HG03521 (cell line): ENCODE measurements around the gene MCTP1.

Source experiments
- ATAC-seq: cut with Tn5 transposase; IDR thresholded peaks from one replicate; pipeline ENCODE4 v1.9.1; 2021; ENCODE audit warnings: mild to moderate bottlenecking, moderate library complexity; ENCODE audit not compliant: unreplicated experiment

Gene MCTP1

GRCh38 chr5:94742852-94743251 lies 542.0 kb downstream of the MCTP1 start:
- ATAC-seq, result no peak

GRCh38 chr5:94740286-94740685 lies 544.6 kb downstream of the MCTP1 start:
- no peak for ATAC-seq

- ATAC-seq, result no peak
Measured at GRCh38 chr5:94736498-94736897, 548.4 kb downstream of the MCTP1 start.

- no peak for ATAC-seq
Measured at GRCh38 chr5:94731471-94731870, 553.4 kb downstream of the MCTP1 start.

DNA sequence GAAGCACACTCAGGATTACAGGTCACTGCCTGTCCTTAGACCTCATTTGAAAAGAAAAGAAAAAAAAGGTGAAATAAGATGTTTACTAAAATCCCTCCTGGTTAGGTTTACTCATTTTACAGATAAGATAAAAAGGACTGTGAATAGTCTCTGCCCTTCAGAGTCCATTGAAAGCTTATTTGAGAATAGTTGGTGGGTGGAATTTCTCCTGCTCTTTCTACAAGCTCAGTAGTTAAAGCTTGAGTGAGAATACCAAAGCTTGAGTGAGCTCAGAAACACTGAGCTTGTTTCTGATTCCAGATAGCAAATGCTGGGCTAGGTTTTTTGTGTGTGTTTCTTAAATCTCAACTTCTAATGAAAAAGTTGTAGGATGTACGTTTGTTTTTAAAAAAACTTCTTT lies 559.8 kb downstream of the MCTP1 start:
- no peak for ATAC-seq

- no peak for ATAC-seq
Measured at GRCh38 chr5:94715768-94716167, 569.1 kb downstream of the MCTP1 start.

DNA sequence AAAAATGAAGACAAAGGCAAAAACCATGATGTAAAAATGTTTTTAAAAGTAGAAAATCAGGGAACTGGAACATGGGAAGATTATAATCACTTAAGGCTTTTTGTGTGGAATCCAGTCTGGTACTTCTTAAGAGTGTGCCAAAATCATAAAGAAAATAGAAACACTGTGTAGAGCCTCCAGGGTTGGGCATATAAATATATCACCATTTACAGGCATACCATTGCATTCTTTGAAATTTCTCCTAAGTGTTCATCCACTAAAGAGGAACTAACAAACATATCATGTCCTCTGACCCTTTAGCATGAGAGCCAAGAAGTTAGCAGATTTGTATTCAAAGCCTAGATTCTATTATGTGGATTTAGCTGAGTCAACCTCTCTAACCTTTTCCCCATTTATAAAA lies 573.1 kb downstream of the MCTP1 start:
- ATAC-seq, result no peak

GRCh38 chr5:94709277-94709676 lies 575.6 kb downstream of the MCTP1 start:
- no peak for ATAC-seq

GRCh38 chr5:94707359-94707758 lies 577.5 kb downstream of the MCTP1 start:
- ATAC-seq, result no peak

DNA sequence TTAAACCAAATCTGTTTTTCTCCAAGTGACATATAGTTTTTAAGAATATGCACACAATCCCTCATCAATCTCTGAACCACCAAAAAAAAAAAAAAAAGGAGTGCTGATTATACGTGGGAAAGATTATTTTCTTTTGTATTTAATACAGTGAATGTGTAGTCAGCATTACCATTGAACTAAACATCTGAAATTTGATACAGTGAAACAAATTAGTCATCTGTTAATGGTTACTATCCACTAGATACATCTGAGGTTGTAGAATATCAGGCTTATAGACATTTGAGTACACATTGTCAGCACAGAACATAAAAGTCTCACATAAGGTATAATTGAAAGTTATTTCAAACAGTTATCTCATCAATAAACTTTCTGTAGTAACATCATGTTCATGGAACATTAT lies 579.5 kb downstream of the MCTP1 start:
- no peak for ATAC-seq

DNA sequence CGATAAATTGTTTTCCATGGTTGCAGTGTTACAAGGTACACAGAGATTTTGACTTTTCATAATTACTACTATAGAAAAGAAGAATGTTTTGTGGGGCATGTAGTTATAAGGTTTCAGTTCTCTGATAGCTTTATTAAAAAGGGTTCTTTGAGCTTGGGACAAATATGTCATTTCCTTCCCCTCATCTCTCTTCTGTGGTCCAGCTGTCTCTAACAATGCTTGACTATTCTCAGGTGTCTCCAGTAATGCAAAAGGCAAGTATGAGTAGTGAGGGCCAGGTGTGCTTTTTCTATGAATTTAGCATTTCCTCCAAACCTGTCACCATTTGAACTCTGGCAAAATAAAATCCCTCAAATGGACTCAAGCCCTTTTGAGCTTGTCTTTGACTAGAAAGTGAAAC lies 582.2 kb downstream of the MCTP1 start:
- ATAC-seq, result peak; percentile 54

GRCh38 chr5:94700592-94700991 lies 584.3 kb downstream of the MCTP1 start:
- peak; percentile 68 for ATAC-seq

- no peak for ATAC-seq
Measured at GRCh38 chr5:94699562-94699961, 585.3 kb downstream of the MCTP1 start.

- ATAC-seq, result no peak
Measured at GRCh38 chr5:94698197-94698596, 586.7 kb downstream of the MCTP1 start.

DNA sequence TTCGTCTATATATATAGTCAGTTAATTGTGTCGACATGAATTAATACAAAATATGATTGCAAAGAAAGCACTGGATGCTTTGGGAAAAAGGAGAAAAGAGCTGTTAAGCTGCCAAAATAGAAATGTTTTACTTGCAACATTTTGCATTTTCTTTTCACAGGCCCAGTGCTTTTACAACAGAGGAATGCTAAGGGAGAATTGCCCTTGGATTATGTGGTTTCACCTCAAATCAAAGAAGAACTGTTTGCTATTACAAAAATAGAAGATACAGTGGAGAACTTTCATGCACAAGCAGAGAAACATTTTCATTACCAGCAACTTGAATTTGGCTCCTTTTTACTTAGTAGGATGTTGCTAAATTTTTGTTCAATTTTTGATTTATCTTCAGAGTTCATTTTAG lies 590.2 kb downstream of the MCTP1 start:
- ATAC-seq, result no peak

DNA sequence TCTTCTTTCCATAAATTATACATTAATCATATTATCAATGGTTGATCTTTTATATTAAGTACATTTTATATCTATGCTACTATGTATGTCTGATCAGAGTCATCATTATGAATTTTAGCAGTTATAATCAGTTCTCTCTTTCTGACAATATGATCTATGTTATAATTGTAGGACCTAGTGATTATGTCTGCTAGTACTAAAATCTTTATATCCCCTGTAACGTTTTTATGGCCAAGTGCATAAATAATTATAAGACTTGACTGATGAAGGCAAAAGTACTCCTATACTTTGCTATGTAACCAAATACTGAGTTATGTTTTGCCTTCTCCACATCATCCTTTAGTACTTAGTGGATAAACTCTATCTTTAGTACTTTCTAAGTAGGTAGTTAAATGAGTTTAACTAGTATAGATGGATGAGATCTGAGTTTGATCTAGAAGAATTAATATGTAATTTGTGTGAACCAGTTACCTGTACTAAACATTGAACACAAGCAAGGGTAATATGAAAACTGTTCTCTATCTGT lies 591.0 kb downstream of the MCTP1 start:
- no peak for ATAC-seq

- peak; percentile 68 for ATAC-seq
Measured at GRCh38 chr5:94693043-94693822, 591.7 kb downstream of the MCTP1 start.

- no peak for ATAC-seq
Measured at GRCh38 chr5:94692581-94692980, 592.3 kb downstream of the MCTP1 start.

GRCh38 chr5:94691949-94692348 lies 592.9 kb downstream of the MCTP1 start:
- ATAC-seq, result no peak

- no peak for ATAC-seq
Measured at GRCh38 chr5:94691291-94691690, 593.6 kb downstream of the MCTP1 start.

- no peak for ATAC-seq
Measured at GRCh38 chr5:94690778-94691177, 594.1 kb downstream of the MCTP1 start.

- no peak for ATAC-seq
Measured at GRCh38 chr5:94689908-94690307, 595.0 kb downstream of the MCTP1 start.
